ENCODE results near the gene HAUS3. TPM values are rescaled to one million over a fixed set of nuclear protein-coding genes. Genes with fewer than 3 reads are reported as not detected.

Gene HAUS3
- total and polyA plus RNA-seq, 10 of the 15 experiments (the other 5 are each of a cell fraction or from before 2014, with no cell fraction given), result 4.2 to 23.9 (median 12.3) TPM

DNA sequence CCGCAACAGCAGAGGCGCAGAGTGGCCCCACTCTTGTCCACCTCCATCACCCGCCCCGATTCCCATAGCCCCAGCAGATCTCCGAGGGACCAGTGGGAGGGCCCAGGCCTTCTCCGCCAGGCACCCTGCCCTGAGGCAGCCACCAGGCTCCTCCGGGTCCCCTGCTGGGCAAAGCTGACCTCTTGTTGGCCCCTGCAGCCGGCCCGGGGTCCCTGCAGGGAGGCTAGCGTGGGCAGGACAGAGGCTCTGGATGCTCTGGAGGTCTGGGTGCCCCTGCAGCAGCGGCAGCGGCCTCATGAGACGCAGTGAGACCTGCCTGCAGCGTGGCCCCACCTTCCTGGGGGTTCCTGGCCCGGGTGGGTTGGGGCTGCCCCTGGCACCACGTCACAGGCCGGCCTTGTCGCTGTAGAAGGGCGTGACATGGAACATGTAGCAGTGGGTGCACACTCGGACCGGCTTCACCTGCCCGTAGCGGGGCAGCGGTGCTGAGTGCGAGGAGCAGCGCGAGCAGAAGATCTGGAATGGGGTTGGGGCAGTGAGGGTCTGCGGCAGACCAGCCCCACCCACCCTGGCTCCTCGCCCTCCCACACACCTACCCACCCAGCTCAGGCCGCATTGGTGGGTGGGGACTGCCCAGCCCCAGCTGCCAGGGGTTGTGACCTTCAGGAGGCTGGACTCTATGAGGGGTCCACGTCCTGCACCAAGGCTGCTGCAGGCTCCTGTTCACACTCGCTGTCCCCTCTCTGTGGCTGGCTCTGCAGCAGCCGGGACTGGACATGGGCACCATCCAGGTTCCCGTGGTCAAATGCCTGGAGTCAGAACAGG, 28.6 kb upstream of the HAUS3 start:
- no peak overlapping the region for H3K4me3 ChIP-seq
- ChIA-PET SMC1A (ENCODE audit: uncharacterized antibody, unreplicated experiment) (no interaction called here), CTCF (no interaction called here), RAD21 (ENCODE audit: unreplicated experiment) (no interaction called here), POLR2A (interaction anchor here (0.5 kb wide), 1 partner anchor 66 kb away, joined by 5 read pairs; no protein-coding TSS in a partner anchor)
- no peaks in the 10 kb centered on the region for H3K36me3 ChIP-seq (ENCODE audit: control insufficient read depth in 2 of 2, insufficient read depth in 2 of 2, low read length in 1 of 2)
- DNase-seq (ENCODE audit: low read depth, low spot score) (no peak), FAIRE-seq (no peak), ATAC-seq (no peak)
- no peaks in the 10 kb centered on the region for H3K79me2 ChIP-seq (ENCODE audit: control insufficient read depth, insufficient read depth, low read length)
- no peaks in the 10 kb centered on the region for H3K9me3 ChIP-seq (replicated peaks; ENCODE audit: control insufficient read depth, insufficient read depth, low read length)
- H3K4me1 ChIP-seq (ENCODE audit: control insufficient read depth, insufficient read depth, low read length), result no peaks in the 10 kb centered on the region
- no peaks in the 10 kb centered on the region for H3K27me3 ChIP-seq (replicated peaks in 1 of 2; ENCODE audit: control insufficient read depth in 2 of 2, insufficient read depth in 2 of 2, low read length in 1 of 2)
- no TSS peak for BruUV-seq (replicated peaks)
- no peaks in the 10 kb centered on the region for H4K20me1 ChIP-seq (ENCODE audit: control insufficient read depth, insufficient read depth)
- H3K4me2 ChIP-seq (ENCODE audit: control insufficient read depth, insufficient read depth), result no peak overlapping the region
- no peak overlapping the region for H3K27ac ChIP-seq (ENCODE audit: control insufficient read depth, insufficient read depth)
- H3K9ac ChIP-seq (ENCODE audit: control insufficient read depth, insufficient read depth, low read length), result no peak overlapping the region
- WGBS (ENCODE audit: insufficient coverage, insufficient replicate concordance, low lambda C conversion rate, missing lambda C conversion rate), result 56% methylated on average over 32 of the region's 34 CpGs
- intact Hi-C loops (cut with micrococcal nuclease; ENCODE audit: unreplicated experiment) (no loop called here), in situ Hi-C loops (cut with MboI) (no loop called here)
- no peak overlapping the region for H2AFZ ChIP-seq (ENCODE audit: control insufficient read depth, low read depth, low read length)
- TF ChIP-seq FOXK2 (IDR thresholded peaks at IDR 0.05), result no peak
- TF ChIP-seq, protein P1, sequence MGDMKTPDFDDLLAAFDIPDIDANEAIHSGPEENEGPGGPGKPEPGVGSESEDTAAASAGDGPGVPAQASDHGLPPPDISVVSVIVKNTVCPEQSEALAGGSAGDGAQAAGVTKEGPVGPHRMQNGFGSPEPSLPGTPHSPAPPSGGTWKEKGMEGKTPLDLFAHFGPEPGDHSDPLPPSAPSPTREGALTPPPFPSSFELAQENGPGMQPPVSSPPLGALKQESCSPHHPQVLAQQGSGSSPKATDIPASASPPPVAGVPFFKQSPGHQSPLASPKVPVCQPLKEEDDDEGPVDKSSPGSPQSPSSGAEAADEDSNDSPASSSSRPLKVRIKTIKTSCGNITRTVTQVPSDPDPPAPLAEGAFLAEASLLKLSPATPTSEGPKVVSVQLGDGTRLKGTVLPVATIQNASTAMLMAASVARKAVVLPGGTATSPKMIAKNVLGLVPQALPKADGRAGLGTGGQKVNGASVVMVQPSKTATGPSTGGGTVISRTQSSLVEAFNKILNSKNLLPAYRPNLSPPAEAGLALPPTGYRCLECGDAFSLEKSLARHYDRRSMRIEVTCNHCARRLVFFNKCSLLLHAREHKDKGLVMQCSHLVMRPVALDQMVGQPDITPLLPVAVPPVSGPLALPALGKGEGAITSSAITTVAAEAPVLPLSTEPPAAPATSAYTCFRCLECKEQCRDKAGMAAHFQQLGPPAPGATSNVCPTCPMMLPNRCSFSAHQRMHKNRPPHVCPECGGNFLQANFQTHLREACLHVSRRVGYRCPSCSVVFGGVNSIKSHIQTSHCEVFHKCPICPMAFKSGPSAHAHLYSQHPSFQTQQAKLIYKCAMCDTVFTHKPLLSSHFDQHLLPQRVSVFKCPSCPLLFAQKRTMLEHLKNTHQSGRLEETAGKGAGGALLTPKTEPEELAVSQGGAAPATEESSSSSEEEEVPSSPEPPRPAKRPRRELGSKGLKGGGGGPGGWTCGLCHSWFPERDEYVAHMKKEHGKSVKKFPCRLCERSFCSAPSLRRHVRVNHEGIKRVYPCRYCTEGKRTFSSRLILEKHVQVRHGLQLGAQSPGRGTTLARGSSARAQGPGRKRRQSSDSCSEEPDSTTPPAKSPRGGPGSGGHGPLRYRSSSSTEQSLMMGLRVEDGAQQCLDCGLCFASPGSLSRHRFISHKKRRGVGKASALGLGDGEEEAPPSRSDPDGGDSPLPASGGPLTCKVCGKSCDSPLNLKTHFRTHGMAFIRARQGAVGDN (IDR thresholded peaks at IDR 0.05), result no peak
- TF ChIP-seq RBBP5 (conservative IDR thresholded peaks at IDR 0.05), result no peak
- TF ChIP-seq NFYA (IDR thresholded peaks at IDR 0.05; ENCODE audit: borderline replicate concordance, low read depth, low read length), result no peak
- no peak for TF ChIP-seq IKZF2 (IDR thresholded peaks at IDR 0.05)
- no peak for TF ChIP-seq SIX5 (IDR thresholded peaks at IDR 0.05; ENCODE audit: low read depth, low read length, severe bottlenecking)
- no peak for TF ChIP-seq SUPT20H (IDR thresholded peaks at IDR 0.05; ENCODE audit: borderline replicate concordance, control insufficient read depth, low read depth, low read length)
- no peak for TF ChIP-seq EZH2 (IDR thresholded peaks at IDR 0.05; ENCODE audit: borderline replicate concordance, control insufficient read depth, low read depth, low read length)
- no peak for TF ChIP-seq CREB1 (IDR thresholded peaks at IDR 0.05; ENCODE audit: low read depth)
- TF ChIP-seq SREBF1 (IDR thresholded peaks at IDR 0.05; ENCODE audit: low read length), result no peak
- TF ChIP-seq, protein P2, sequence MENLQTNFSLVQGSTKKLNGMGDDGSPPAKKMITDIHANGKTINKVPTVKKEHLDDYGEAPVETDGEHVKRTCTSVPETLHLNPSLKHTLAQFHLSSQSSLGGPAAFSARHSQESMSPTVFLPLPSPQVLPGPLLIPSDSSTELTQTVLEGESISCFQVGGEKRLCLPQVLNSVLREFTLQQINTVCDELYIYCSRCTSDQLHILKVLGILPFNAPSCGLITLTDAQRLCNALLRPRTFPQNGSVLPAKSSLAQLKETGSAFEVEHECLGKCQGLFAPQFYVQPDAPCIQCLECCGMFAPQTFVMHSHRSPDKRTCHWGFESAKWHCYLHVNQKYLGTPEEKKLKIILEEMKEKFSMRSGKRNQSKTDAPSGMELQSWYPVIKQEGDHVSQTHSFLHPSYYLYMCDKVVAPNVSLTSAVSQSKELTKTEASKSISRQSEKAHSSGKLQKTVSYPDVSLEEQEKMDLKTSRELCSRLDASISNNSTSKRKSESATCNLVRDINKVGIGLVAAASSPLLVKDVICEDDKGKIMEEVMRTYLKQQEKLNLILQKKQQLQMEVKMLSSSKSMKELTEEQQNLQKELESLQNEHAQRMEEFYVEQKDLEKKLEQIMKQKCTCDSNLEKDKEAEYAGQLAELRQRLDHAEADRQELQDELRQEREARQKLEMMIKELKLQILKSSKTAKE (IDR thresholded peaks at IDR 0.05; ENCODE audit: low read depth, poor library complexity, severe bottlenecking), result no peak
- TF ChIP-seq RUNX3 (IDR thresholded peaks at IDR 0.05; ENCODE audit: low read length), result no peak
- TF ChIP-seq HSF1 (IDR thresholded peaks at IDR 0.05; ENCODE audit: low read depth, low read length), result no peak
- no peak for TF ChIP-seq NRF1 (conservative IDR thresholded peaks at IDR 0.05; ENCODE audit: low read depth, low read length)
- TF ChIP-seq CBX3 (IDR thresholded peaks at IDR 0.05; ENCODE audit: borderline replicate concordance, low read depth), result no peak
- TF ChIP-seq POLR2AphosphoS5 (IDR thresholded peaks at IDR 0.05; ENCODE audit: low read length), result no peak

Measured in GM12878 (cell line).